ENCODE data around the gene EAF1.

Gene EAF1

DNA sequence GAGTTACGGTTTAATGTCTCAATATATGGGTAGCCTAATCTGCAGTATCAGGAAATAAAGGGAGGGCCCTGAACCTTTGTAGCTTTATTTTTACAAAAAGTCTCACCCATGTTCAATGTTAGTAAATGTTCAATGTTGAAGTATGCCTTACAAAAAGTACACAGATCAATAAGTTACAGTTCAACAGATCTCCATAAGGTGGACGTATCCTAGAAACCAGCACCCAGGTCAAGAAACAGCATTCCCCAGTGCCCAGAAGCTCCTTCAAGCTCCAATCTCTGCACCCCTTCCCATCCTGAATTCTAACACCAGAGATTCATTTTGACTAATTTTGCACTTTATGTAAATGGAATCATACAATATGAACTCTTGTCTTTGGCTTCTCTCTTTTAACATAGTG is 62.8 kb downstream of the EAF1 start:
- Histone ChIP-seq H3K27me3 (no peaks in the 10 kb centered on the region), H3K4me3 (ENCODE audit: low read depth, low read length) (no peak overlapping the region), H3K9me3 (no peaks in the 10 kb centered on the region), H3K36me3 (no peaks in the 10 kb centered on the region), H3K4me1 (no peaks in the 10 kb centered on the region)
- no peak for DNase-seq
- TF ChIP-seq, protein P1, sequence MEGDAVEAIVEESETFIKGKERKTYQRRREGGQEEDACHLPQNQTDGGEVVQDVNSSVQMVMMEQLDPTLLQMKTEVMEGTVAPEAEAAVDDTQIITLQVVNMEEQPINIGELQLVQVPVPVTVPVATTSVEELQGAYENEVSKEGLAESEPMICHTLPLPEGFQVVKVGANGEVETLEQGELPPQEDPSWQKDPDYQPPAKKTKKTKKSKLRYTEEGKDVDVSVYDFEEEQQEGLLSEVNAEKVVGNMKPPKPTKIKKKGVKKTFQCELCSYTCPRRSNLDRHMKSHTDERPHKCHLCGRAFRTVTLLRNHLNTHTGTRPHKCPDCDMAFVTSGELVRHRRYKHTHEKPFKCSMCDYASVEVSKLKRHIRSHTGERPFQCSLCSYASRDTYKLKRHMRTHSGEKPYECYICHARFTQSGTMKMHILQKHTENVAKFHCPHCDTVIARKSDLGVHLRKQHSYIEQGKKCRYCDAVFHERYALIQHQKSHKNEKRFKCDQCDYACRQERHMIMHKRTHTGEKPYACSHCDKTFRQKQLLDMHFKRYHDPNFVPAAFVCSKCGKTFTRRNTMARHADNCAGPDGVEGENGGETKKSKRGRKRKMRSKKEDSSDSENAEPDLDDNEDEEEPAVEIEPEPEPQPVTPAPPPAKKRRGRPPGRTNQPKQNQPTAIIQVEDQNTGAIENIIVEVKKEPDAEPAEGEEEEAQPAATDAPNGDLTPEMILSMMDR (IDR thresholded peaks at IDR 0.05; ENCODE audit: low read depth, low read length): no peak

DNA sequence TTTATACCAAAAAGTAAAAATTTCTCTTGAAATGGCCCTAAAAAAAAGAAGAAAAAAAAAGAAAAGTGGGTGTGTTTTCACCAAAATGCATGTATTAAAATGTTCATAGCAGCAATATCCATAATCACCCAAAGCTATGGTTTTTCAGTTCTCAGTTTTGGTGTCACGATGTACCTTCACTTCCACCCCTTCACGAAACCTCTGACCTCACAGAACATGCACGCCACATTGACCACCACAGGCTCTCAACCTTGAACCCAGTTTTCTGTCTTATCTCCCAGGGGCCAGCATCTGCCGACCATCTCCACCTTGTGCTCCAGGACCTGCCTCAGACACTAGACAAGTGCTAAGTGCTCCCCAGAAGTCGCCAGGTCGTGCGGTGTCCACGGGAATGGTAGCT is 63.7 kb downstream of the EAF1 start:
- TF ChIP-seq, protein P1 (IDR thresholded peaks at IDR 0.05; ENCODE audit: low read depth, low read length): no peak
- H3K27me3 ChIP-seq: no peaks in the 10 kb centered on the region
- H3K9me3 ChIP-seq: no peaks in the 10 kb centered on the region
- H3K4me3 ChIP-seq (ENCODE audit: low read depth, low read length): no peak overlapping the region
- no peaks in the 10 kb centered on the region for H3K4me1 ChIP-seq
- DNase-seq: no peak
- H3K36me3 ChIP-seq: no peaks in the 10 kb centered on the region

Data from BE2C (cell line).